ENCODE measurements around the gene LRBA.
"Not testable (repeated sequence)": the region's sequence is repeated elsewhere in the genome, so short reads cannot be mapped to it uniquely, and the experiment has no call there.

The LRBA gene

DNA sequence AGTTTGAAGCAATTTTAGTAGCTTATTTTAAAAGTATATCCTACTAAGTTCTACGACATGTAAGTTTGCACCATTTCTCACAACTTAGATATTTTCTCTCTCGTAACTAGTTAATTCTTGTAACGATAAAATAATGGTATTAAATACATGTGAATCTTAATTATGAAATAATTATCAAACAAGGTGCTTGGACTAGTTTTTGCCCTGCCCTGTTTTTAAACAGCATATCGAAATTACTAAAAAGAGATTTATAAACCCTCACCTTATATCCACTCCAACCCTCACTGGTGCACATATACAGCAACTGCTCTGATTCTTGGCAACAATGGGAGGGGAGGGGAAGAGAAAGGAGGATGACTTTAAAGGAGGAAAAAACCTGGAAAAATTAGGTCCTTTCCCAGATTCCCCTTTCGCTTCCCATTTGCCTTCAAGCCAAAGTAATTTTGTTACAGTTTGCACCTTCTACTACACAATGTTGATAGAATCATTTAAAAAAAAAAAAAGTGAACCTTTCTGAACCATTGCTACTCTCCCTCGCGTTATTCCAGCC, 434.0 kb downstream of the LRBA start:
- DNase-seq, result no peak

GRCh38 chr4:150580306-150580705, 434.8 kb downstream of the LRBA start:
- DNase-seq, result no peak

- no peak for DNase-seq
Measured at GRCh38 chr4:150579551-150580234, 435.4 kb downstream of the LRBA start.

DNA sequence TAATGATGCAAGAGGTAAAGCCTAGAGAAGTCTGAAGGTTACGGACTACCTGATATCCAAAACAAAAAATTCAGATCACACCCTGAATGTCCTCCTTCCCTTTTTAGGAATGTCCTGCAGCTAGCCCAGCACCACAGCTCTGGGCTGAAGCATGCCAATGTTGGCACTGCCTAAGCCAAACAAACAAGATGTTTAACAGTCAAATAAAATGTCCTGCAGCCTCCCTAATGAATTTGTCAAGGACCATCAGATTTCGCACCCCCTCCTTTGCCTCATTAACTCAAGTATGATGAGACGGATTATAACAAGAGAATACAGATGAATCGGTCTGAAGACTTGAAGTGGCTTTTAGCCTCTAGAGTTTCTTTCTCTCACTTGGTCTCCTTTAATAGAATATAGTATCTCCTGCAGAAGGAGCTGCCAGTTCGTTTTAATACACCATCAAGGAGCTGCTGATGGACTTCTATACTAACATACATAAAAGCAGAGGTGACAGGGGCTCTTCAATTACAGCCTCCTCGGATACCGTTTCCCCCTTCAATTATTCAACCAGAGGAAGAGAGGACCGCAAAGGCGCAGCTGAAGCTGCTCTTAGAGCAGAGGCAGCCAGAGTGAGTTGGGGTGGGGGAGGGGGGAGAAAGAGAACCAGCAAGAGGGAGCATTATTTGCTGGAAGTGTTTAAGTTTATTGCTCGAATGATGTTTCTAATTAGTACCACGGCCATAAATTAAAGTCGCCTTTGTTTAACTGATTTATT, 436.2 kb downstream of the LRBA start:
- DNase-seq, result no peak

- no peak for DNase-seq
Measured at GRCh38 chr4:150577796-150578195, 437.3 kb downstream of the LRBA start.

GRCh38 chr4:150574678-150575077, 440.4 kb downstream of the LRBA start:
- DNase-seq, result no peak

GRCh38 chr4:150573534-150573933, 441.6 kb downstream of the LRBA start:
- no peak for DNase-seq

DNA sequence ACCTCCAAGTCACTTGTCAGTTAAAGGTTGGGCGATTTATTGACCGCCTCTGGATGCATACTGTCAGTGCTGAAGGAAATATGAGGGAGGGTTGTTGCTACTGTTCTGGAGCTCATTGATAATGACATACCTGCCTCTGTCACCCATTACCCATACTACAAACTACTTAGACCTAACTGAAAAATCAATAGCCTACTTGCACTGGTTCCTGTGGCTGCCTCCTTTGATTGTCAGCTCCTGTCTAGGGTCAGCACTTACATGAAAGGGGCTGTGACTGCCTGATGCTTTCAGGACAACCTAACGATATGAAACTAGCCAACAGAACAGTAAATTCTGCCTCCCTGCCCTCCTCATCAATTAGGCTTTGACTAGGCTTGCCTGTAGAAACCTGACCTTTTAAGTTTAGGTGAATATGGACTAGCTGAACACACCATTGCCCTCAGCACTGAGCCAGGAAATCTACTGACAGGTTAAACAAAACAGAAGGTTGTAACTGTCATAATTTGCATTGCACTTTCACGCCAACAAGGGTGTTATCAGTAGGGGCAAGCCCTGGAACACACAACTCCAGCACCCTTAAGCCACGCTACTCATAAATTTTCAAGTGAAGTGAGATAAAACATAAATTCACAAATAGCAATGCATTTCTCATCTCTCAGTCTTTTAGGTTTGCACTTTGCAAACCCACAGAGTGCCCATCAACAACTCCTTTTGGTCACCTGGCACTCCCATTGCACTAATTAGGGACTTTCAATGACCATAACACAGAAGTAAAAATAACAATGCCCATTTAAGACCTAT, 442.2 kb downstream of the LRBA start:
- DNase-seq, result no peak

- no peak for DNase-seq
Measured at GRCh38 chr4:150570862-150571261, 444.2 kb downstream of the LRBA start.

DNA sequence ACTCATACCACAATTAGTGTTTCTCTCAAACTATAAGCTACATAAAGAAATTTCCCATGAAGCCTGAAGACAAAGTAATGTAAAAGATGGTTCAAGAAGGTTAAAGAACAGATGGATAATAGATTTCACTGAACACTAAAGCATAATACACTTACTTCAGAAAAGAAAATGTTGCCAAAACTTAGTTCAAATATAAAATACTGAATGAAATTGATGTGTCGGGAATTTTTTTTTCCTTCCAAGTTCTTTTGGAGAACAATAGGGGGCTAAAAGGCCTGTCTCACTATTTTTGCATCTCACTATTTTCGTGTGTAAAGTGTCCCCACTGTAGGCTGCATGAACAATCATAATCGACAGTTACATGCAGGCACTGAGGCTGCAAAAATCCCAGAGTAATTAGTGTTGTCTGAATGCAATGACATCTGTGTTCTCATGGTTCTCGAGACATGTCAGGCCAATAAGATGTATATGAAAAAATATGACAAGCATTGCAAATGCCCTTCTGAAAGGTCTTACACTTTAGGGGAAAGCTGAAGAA, 445.0 kb downstream of the LRBA start:
- DNase-seq, result no peak

GRCh38 chr4:150569384-150569987, 445.6 kb downstream of the LRBA start:
- no peak for DNase-seq

DNA sequence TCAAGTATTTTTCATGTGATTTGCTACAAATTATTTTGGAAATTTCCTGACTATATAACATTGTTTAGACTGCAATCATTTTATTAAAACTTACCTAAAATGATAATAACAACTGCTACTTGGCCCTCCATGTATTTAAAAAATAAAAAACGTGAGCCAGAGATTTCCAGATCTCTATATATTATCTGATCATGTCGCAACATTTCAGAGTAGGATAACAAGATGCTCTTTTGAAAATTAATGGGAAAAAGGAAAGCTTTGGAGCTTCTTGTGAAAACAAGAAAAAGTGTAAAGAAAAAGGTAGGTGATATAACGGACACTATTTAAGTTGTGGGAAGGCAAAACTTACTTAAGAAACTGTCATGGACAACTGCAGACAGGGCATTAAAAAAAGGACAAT, 448.0 kb downstream of the LRBA start:
- DNase-seq, result no peak

DNA sequence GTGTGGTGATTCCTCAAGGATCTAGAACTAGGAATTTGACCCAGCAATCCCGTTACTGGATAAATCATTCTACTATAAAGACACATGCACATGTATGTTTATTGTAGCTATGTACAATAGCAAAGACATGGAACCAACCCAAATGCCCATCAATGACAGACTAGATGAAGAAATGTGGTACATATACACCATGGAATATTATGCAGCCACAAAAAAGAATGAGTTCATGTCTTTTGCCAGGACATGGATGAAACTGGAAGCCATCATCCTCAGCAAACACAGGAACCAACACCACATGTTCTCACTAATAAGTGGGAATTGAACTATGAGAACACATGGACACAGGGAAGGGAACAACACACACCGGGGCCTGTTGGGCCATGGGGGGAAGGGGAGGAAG, 450.1 kb downstream of the LRBA start:
- DNase-seq, result not testable (repeated sequence)

GRCh38 chr4:150562751-150563150, 452.3 kb downstream of the LRBA start:
- DNase-seq, result no peak

DNA sequence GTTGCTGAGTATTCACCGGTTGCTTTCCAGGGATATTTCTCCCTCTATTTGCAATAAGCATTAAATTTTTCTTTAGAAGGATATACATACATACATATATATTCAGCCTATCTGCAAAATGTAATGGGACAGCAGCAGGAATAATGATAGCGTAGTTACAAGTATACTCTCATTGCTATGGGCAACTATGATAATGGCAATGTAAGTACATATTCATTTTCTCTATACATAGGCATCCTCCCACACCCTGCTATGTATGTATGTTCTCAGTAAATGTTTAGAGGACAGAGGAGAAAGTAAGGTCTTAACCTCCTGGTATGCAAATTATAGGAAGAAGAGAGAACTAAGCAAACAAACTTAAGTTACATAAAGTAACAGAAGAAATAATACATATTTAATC, 452.8 kb downstream of the LRBA start:
- DNase-seq, result no peak

- no peak for DNase-seq
Measured at GRCh38 chr4:150561143-150561737, 453.8 kb downstream of the LRBA start.

- DNase-seq, result not testable (repeated sequence)
Measured at GRCh38 chr4:150557811-150558210, 457.3 kb downstream of the LRBA start.

- DNase-seq, result no peak
Measured at GRCh38 chr4:150547154-150547838, 467.8 kb downstream of the LRBA start.

DNA sequence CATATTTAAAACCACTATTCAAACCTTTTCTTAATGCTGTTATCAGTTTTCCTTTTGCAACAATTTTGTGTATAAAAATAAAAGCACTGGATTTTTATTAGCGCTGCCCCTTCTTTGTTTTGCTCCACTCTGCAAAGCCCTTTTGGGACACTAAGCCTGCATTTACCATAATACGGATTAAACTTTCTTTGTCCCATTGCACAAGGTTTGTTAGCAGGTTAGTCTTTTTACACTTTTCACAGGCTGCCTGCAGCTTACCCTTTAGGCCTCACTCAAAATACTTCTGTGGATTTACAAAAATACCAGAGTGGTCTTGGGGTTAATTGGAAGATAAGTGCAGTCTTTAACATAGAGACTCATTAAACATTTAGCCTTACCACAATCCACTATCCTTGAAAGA, 468.8 kb downstream of the LRBA start:
- DNase-seq, result no peak

- no peak for DNase-seq
Measured at GRCh38 chr4:150543042-150543441, 472.0 kb downstream of the LRBA start.

GRCh38 chr4:150541681-150542080, 473.4 kb downstream of the LRBA start:
- DNase-seq, result no peak

GRCh38 chr4:150540959-150541360, 474.1 kb downstream of the LRBA start:
- DNase-seq, result no peak
